Hepatocyte (in vitro differentiated cells): ENCODE measurements around the gene SGPP1. TPM values are rescaled to one million over a fixed set of nuclear protein-coding genes. Genes with fewer than 3 reads are reported as not detected.

Source experiments
- DNase-seq: peaks from one replicate; pipeline ENCODE4 v3.0.0-alpha.2; 2016; ENCODE audit warnings: low spot score
- H2AFZ ChIP-seq: fragments of 200-600 bp; sonication (generic); 2 replicates; pipeline ENCODE4 v1.6.0; 2016; ENCODE audit warnings: antibody characterized with exemption, mild to moderate bottlenecking
- H3K27ac ChIP-seq: fragments of 200-600 bp; sonication (generic); 2 replicates; pipeline ENCODE4 v1.5.1; 2016; ENCODE audit warnings: mild to moderate bottlenecking
- H3K27me3 ChIP-seq: fragments of 200-600 bp; sonication (generic); 2 replicates; pipeline ENCODE4 v1.6.1; 2016
- H3K36me3 ChIP-seq: fragments of 200-600 bp; sonication (generic); replicated peaks from 2 replicates; pipeline ENCODE4 v1.5.1; 2016; ENCODE audit warnings: low read depth; ENCODE audit not compliant: insufficient read depth
- H3K4me1 ChIP-seq: fragments of 200-600 bp; sonication (generic); 2 replicates; pipeline ENCODE4 v1.5.1; 2016; ENCODE audit warnings: mild to moderate bottlenecking, moderate library complexity; ENCODE audit not compliant: insufficient read depth
- H3K4me2 ChIP-seq: fragments of 200-600 bp; sonication (generic); 2 replicates; pipeline ENCODE4 v1.6.0; 2016
- H3K4me3 ChIP-seq: fragments of 200-600 bp; sonication (generic); 2 replicates; pipeline ENCODE4 v1.5.1; 2016; ENCODE audit warnings: mild to moderate bottlenecking
- H3K79me2 ChIP-seq: fragments of 200-600 bp; sonication (generic); 2 replicates; pipeline ENCODE4 v1.6.0; 2017; ENCODE audit warnings: mild to moderate bottlenecking
- H3K9me2 ChIP-seq: fragments of 200-600 bp; sonication (generic); replicated peaks from 2 replicates; pipeline ENCODE4 v1.6.0; 2017; ENCODE audit warnings: mild to moderate bottlenecking; ENCODE audit not compliant: insufficient read depth
- H3K9me3 ChIP-seq: fragments of 200-600 bp; sonication (generic); 2 replicates; pipeline ENCODE4 v1.5.1; 2016; ENCODE audit warnings: low read depth, mild to moderate bottlenecking
- H4K20me1 ChIP-seq: fragments of 200-600 bp; sonication (generic); 2 replicates; pipeline ENCODE4 v1.6.0; 2016; ENCODE audit warnings: mild to moderate bottlenecking; ENCODE audit not compliant: insufficient read depth, poor library complexity, severe bottlenecking
- EZH2 ChIP-seq: fragments of 200-600 bp; sonication (generic); IDR thresholded peaks from 2 replicates; pipeline ENCODE4 v1.6.1; 2016; ENCODE audit warnings: antibody characterized with exemption, mild to moderate bottlenecking, borderline replicate concordance
- EZH2phosphoT487 ChIP-seq: fragments of 200-600 bp; sonication (generic); IDR thresholded peaks from one replicate; pipeline ENCODE4 v1.6.1; 2018; ENCODE audit warnings: antibody characterized with exemption, mild to moderate bottlenecking, low read depth, moderate library complexity; ENCODE audit not compliant: unreplicated experiment, severe bottlenecking
- WGBS: methylation state at CpG from one replicate; pipeline ENCODE4 v1.1.6; 2016; ENCODE audit warnings: low lambda C conversion rate; ENCODE audit errors: missing lambda C conversion rate; 5-methylcytosine and 5-hydroxymethylcytosine counted together
- polyA plus RNA-seq: library from polyadenylated mRNA; unstranded; fragments of >200 nt; fragmentation: Nextera tagmentation; extraction: Ambion mirVana; gene quantifications from 2 replicates; pipeline ENCODE4 v1.2.1, GENCODE V29; 2016
- total RNA-seq: library from RNA; depleted of rRNA; stranded (reverse); fragments of >200 nt; gene quantifications from 2 replicates; pipeline ENCODE4 v1.2.3, GENCODE V29; 2014
- TF ChIP-seq, protein P1 (sequence below): fragments of 200-600 bp; sonication (generic); IDR thresholded peaks from 2 replicates; pipeline ENCODE4 v1.5.1; 2016; ENCODE audit warnings: antibody characterized with exemption, mild to moderate bottlenecking; ENCODE audit not compliant: poor library complexity

SGPP1 gene
- total and polyA plus RNA-seq, 2 experiments from 2014 or later = 17.8 to 23.9 TPM

DNA sequence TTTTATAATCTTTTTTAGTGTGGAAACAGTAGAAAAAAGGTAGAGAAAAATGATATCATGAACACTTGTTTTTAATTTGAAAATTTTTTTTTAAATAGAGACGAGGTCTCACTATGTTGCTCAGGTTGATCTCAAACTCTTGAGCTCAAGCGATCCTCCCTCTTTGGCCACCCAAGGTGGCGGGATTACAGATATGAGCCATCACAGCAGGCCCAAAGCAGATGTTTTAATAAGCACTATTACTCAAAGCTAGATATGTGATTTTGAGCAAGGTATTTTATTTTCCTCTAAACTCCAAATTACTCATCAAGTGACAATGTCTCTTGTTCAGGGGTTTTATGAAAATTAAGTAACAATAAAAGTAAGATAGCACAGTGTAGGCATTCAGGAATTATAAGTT lies 75.5 kb downstream of the SGPP1 start:
- TF ChIP-seq, protein P1, sequence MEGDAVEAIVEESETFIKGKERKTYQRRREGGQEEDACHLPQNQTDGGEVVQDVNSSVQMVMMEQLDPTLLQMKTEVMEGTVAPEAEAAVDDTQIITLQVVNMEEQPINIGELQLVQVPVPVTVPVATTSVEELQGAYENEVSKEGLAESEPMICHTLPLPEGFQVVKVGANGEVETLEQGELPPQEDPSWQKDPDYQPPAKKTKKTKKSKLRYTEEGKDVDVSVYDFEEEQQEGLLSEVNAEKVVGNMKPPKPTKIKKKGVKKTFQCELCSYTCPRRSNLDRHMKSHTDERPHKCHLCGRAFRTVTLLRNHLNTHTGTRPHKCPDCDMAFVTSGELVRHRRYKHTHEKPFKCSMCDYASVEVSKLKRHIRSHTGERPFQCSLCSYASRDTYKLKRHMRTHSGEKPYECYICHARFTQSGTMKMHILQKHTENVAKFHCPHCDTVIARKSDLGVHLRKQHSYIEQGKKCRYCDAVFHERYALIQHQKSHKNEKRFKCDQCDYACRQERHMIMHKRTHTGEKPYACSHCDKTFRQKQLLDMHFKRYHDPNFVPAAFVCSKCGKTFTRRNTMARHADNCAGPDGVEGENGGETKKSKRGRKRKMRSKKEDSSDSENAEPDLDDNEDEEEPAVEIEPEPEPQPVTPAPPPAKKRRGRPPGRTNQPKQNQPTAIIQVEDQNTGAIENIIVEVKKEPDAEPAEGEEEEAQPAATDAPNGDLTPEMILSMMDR = no peak
- TF ChIP-seq EZH2phosphoT487 (no peak), EZH2 (no peak)
- Histone ChIP-seq H3K9me2 (no peaks in the 10 kb centered on the region), H3K4me1 (no peaks in the 10 kb centered on the region), H3K27me3 (no peaks in the 10 kb centered on the region), H3K36me3 (no peaks in the 10 kb centered on the region), H3K9me3 (no peaks in the 10 kb centered on the region), H2AFZ (no peak overlapping the region), H4K20me1 (no peaks in the 10 kb centered on the region), H3K79me2 (no peaks in the 10 kb centered on the region), H3K4me3 (no peak overlapping the region), H3K27ac (no peak overlapping the region), H3K4me2 (no peak overlapping the region)
- DNase-seq = no peak
- 99% methylated on average over 3 of the region's 3 CpGs for WGBS

DNA sequence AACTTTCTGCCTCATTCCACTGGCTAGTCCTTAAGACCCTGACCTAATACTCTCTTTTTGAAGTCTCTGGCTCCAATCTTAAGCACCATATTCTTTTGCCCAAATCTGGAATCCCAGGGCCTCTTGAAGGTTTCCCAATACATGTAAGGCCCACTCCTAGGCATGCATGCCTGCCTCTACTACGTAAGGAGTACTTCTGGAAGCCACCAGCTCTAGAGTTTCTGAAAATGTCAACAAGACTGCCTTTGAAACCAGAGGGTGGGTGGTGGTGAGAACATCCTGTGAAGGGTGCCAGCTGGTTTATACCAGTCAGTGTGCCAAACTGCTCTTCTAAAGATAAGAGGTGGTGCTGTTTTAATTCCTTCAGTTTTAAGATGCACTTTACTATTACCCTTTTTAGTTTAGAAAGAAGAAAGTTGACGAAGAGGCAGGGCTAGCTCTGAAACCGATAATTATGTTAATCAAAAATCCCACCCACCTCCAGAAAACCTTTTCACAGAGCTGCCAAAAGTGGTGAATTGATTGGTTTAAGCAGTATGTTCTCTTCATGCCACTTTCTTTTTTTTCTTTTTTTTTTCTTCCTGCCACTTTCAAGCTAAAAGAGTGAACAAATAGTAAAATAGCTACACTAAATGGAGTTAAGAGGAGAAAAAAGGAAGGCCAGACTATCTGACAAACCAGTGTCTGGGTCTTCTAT lies 77.5 kb downstream of the SGPP1 start:
- Histone ChIP-seq H3K4me1 (no peaks in the 10 kb centered on the region), H3K79me2 (no peaks in the 10 kb centered on the region), H4K20me1 (no peaks in the 10 kb centered on the region), H3K9me3 (no peaks in the 10 kb centered on the region), H3K27me3 (no peaks in the 10 kb centered on the region), H3K4me3 (no peak overlapping the region), H3K27ac (no peak overlapping the region), H3K9me2 (no peaks in the 10 kb centered on the region), H3K36me3 (no peaks in the 10 kb centered on the region), H2AFZ (no peak overlapping the region), H3K4me2 (no peak overlapping the region)
- TF ChIP-seq, protein P1 = no peak
- TF ChIP-seq EZH2phosphoT487 (no peak), EZH2 (no peak)
- no peak for DNase-seq
- 85% methylated on average over 3 of the region's 3 CpGs for WGBS

DNA sequence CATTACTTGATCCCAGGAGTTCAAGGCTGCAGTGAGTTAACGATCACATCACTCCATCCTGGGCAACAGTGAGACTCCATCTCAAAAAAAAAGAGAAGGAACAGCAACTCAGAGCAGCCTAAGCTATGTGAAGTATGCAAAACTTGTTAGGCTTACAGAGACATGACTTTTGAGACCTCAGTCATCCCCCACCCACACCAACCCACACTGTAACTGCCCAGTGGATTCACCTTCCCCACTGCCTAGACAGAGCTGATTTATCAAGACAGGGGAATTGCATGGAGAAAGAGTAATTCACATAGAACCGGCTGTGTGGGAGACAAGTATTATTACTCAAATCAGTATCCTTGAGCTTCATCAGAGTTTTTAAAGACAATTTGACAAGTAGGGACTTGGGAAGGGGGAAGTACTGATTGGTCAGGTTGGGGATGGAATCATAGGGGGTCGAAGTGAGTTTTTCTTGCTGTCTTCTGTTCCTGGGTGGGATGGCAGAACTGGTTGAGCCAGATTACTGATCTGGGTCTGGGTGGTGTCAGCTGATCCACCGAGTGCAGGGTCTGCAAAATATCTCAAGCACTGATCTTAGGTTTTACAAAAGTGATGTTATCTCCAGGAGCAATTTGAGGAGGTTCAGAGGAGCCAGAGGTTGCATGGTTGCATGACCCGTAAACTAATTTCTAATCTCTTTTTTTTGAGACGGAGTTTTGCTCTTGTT lies 80.0 kb downstream of the SGPP1 start:
- Histone ChIP-seq H3K4me2 (no peak overlapping the region), H3K9me2 (no peaks in the 10 kb centered on the region), H2AFZ (no peak overlapping the region), H3K27ac (no peak overlapping the region), H3K79me2 (peaks cover 9% of the 10 kb centered on the region), H3K4me1 (no peaks in the 10 kb centered on the region), H3K9me3 (no peaks in the 10 kb centered on the region), H4K20me1 (no peaks in the 10 kb centered on the region), H3K36me3 (no peaks in the 10 kb centered on the region), H3K4me3 (no peak overlapping the region), H3K27me3 (no peaks in the 10 kb centered on the region)
- WGBS = 42% methylated on average over 6 of the region's 6 CpGs
- TF ChIP-seq, protein P1 = no peak
- TF ChIP-seq EZH2 = no peak
- no peak for TF ChIP-seq EZH2phosphoT487
- no peak for DNase-seq
